ENCODE measurements around the gene LSM12. TPM values are rescaled to one million over a fixed set of nuclear protein-coding genes. Genes with fewer than 3 reads are reported as not detected.

The LSM12 gene
- total RNA-seq: 10 to 100 TPM; 15.0 to 31.7 (median 19.0) TPM

GRCh38 chr17:44066204-44066930 lies at the start of gene LSM12:
Gene LSM12 (minus strand): TSS chr17:44066671. CDS start chr17:44066587, 84 bp downstream.
- TF ChIP-seq CTCF (IDR thresholded peaks at IDR 0.05): no peak
- 0% methylated on average over 34 to 63 of the region's 65 CpGs for WGBS, 2 donors
- intact Hi-C loops (cut with DNase I; ENCODE audit: low total_unique reads): no loop called here
- peak within 1 kb of the TSS; percentile 77 for H3K4me3 ChIP-seq (ENCODE audit: low read depth, poor library complexity, severe bottlenecking)
- DNase-seq (ENCODE audit: low spot score in 2 of 2): peak; percentile 83 to 96

GRCh38 chr17:44115585-44116415 lies 49.3 kb upstream of the LSM12 start:
- TF ChIP-seq CTCF (IDR thresholded peaks at IDR 0.05): no peak
- no peak for TF ChIP-seq POLR2A (IDR thresholded peaks at IDR 0.05)
- intact Hi-C loops (cut with DNase I; ENCODE audit: low total_unique reads): no loop called here
- DNase-seq (ENCODE audit: low spot score in 2 of 2): no peak
- no peak overlapping the region for H3K4me3 ChIP-seq (ENCODE audit: low read depth, poor library complexity, severe bottlenecking)
- WGBS, 2 donors: 57 to 67% methylated on average over 11 of the region's 11 CpGs

DNA sequence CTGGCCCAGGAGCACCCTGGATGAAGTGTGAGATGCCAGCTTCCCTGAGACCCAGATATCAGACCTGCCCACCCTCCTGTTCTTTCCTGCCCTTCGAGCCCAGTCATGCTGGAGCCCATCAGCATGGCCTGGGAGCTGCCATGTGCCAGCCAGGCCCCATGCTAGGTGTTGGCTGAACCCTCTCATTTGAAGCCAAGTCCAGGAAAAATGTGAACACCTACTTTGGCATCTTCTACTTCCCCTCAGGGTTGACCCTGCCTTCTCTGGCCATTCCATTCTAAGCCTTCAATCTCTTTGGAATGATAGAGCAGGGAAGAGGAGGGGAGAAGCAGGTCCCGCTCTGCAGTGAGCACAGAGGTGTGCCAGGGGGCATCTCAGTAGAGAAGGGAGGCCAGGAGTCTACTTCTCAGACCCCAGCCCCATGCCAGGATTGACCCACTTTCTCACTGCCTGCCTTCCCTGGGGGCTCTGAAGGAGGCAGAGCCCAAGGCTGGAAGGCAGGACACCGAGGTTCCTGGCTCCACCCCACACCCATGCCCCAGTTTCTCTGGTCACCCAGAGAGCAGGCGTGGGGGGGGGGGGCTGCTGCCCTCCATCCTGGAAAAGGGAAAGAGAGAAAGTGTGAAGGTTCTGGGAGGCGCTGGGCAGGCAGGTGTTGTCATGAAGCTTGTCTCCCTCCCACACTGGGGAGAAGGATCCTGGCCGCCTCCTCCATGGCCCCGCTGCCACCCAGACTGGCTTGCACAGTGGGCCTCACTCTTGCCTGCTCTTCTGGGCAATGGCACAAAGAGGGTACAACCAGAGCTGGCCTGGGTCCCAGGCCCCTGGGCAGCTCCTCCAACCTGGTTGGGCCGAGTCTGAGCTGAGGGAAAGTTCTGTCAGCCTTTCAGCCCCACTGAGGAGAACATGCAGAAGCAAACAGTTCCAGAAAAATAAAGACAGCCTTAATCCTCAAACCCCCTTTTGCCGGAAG lies 47.7 kb upstream of the LSM12 start:
- WGBS, 2 donors: 55 to 84% methylated on average over 9 of the region's 9 CpGs
- DNase-seq (ENCODE audit: low spot score in 2 of 2): no peak
- H3K4me3 ChIP-seq (ENCODE audit: low read depth, poor library complexity, severe bottlenecking): no peak overlapping the region
- no peak for TF ChIP-seq POLR2A (IDR thresholded peaks at IDR 0.05)
- no peak for TF ChIP-seq CTCF (IDR thresholded peaks at IDR 0.05)
- intact Hi-C loops (cut with DNase I; ENCODE audit: low total_unique reads): no loop called here

- H3K4me3 ChIP-seq (ENCODE audit: low read depth, poor library complexity, severe bottlenecking): no peak overlapping the region
- intact Hi-C loops (cut with DNase I; ENCODE audit: low total_unique reads): no loop called here
- 69 to 78% methylated on average over 1 of the region's 1 CpG for WGBS, 2 donors
- DNase-seq (ENCODE audit: low spot score in 2 of 2): no peak
- TF ChIP-seq CTCF (IDR thresholded peaks at IDR 0.05) (no peak), POLR2A (IDR thresholded peaks at IDR 0.05) (no peak)
Observed at GRCh38 chr17:44113382-44113781, 46.9 kb upstream of the LSM12 start.

All from lower leg skin (tissue), 4 donors.